GM23338 (cell line): ENCODE results near the gene SRGAP1. TPM values are rescaled to one million over a fixed set of nuclear protein-coding genes. Genes with fewer than 3 reads are reported as not detected.

Experiments used
- ATAC-seq: fragments of 200-7000 bp; cut with Tn5 transposase; 3 replicates; pipeline ENCODE4 v1.9.1; 2020
- DNase-seq: peaks from one replicate; pipeline ENCODE4 v3.0.0-alpha.2; 2015; ENCODE audit warnings: low spot score
- H2AFZ ChIP-seq: fragments of 200-600 bp; sonication (generic); 2 replicates; pipeline ENCODE4 v1.8.0; 2016; ENCODE audit warnings: antibody characterized with exemption, mild to moderate bottlenecking, moderate library complexity
- H3F3A ChIP-seq: fragments of 200-600 bp; sonication (generic); replicated peaks from 2 replicates; pipeline ENCODE4 v1.8.0; 2017; ENCODE audit warnings: antibody characterized with exemption, mixed run types, low read depth
- H3K27ac ChIP-seq: fragments of 200-600 bp; sonication (generic); 2 replicates; pipeline ENCODE4 v1.6.1; 2016; ENCODE audit warnings: low read depth
- H3K27me3 ChIP-seq: fragments of 200-600 bp; sonication (generic); 2 replicates; pipeline ENCODE4 v1.8.0; 2016; ENCODE audit warnings: mild to moderate bottlenecking, mixed run types, moderate library complexity; ENCODE audit not compliant: insufficient read depth
- H3K36me3 ChIP-seq: fragments of 200-600 bp; sonication (generic); 2 replicates; pipeline ENCODE4 v1.8.0; 2016; ENCODE audit warnings: mild to moderate bottlenecking; ENCODE audit not compliant: insufficient read depth
- H3K4me1 ChIP-seq: fragments of 200-600 bp; sonication (generic); 2 replicates; pipeline ENCODE4 v1.8.0; 2016; ENCODE audit warnings: mild to moderate bottlenecking, moderate library complexity; ENCODE audit not compliant: insufficient read depth
- H3K4me2 ChIP-seq: fragments of 200-600 bp; sonication (generic); 2 replicates; pipeline ENCODE4 v1.7.1; 2017; ENCODE audit warnings: mixed run types
- H3K4me3 ChIP-seq: fragments of 200-600 bp; sonication (generic); 2 replicates; pipeline ENCODE4 v1.6.1; 2016; ENCODE audit warnings: mixed run types
- H3K79me2 ChIP-seq: fragments of 200-600 bp; sonication (generic); replicated peaks from 2 replicates; pipeline ENCODE4 v1.8.0; 2017; ENCODE audit warnings: mild to moderate bottlenecking; ENCODE audit not compliant: insufficient read depth
- H3K9me2 ChIP-seq: fragments of 200-600 bp; sonication (generic); 2 replicates; pipeline ENCODE4 v1.8.0; 2017; ENCODE audit not compliant: insufficient read depth
- H4K20me1 ChIP-seq: fragments of 200-600 bp; sonication (generic); replicated peaks from 2 replicates; pipeline ENCODE4 v1.8.0; 2017; ENCODE audit warnings: mild to moderate bottlenecking; ENCODE audit not compliant: insufficient read depth
- H3K27ac Mint-ChIP-seq: 2 replicates; pipeline ENCODE4 v1.8.0; 2020; ENCODE audit warnings: inconsistent platforms, mild to moderate bottlenecking, moderate library complexity, mixed read lengths
- H3K27me3 Mint-ChIP-seq: 3 replicates; pipeline ENCODE4 v1.8.0; 2022; ENCODE audit warnings: low read depth, mild to moderate bottlenecking, moderate library complexity, mixed read lengths, inconsistent platforms; ENCODE audit not compliant: insufficient read depth, poor library complexity
- H3K36me3 Mint-ChIP-seq: 3 replicates; pipeline ENCODE4 v1.8.0; 2021; ENCODE audit warnings: low read depth, mild to moderate bottlenecking, inconsistent platforms, moderate library complexity, mixed read lengths
- H3K4me1 Mint-ChIP-seq: 3 replicates; pipeline ENCODE4 v1.8.0; 2020; ENCODE audit warnings: mild to moderate bottlenecking, inconsistent platforms, mixed read lengths
- H3K4me3 Mint-ChIP-seq: 3 replicates; pipeline ENCODE4 v1.8.0; 2021; ENCODE audit warnings: moderate library complexity, mild to moderate bottlenecking, inconsistent platforms, mixed read lengths
- H3K9me3 Mint-ChIP-seq: 3 replicates; pipeline ENCODE4 v1.8.0; 2020; ENCODE audit warnings: moderate library complexity, mild to moderate bottlenecking, inconsistent platforms, mixed read lengths
- CREB1 ChIP-seq: fragments of 250-450 bp; sonication (Bioruptor Pico); IDR thresholded peaks from 2 replicates; pipeline ENCODE4 v1.5.0; 2020; ENCODE audit warnings: low read depth, mild to moderate bottlenecking, moderate library complexity
- EZH2phosphoT487 ChIP-seq: fragments of 200-600 bp; sonication (generic); IDR thresholded peaks from one replicate; pipeline ENCODE4 v1.8.1; 2018; ENCODE audit warnings: antibody characterized with exemption; ENCODE audit not compliant: unreplicated experiment
- JUNB ChIP-seq: IDR thresholded peaks from one replicate; pipeline ENCODE4 v1.6.1; 2016; ENCODE audit warnings: antibody characterized with exemption; ENCODE audit not compliant: unreplicated experiment
- NANOG ChIP-seq: IDR thresholded peaks from 2 replicates; pipeline ENCODE4 v1.6.1; 2016; ENCODE audit warnings: antibody characterized with exemption, borderline replicate concordance
- POLR2AphosphoS5 ChIP-seq: IDR thresholded peaks from 2 replicates; pipeline ENCODE4 v1.6.1; 2016; ENCODE audit warnings: antibody characterized with exemption, low read depth
- STAT1 ChIP-seq: IDR thresholded peaks from one replicate; pipeline ENCODE4 v1.6.1; 2016; ENCODE audit warnings: antibody characterized with exemption; ENCODE audit not compliant: unreplicated experiment
- polyA plus RNA-seq: library from polyadenylated mRNA; unstranded; fragments of >200 nt; fragmentation: Nextera tagmentation; extraction: Ambion mirVana; gene quantifications from 2 replicates; pipeline ENCODE4 v1.2.1, GENCODE V29; 2016
- total RNA-seq: library from RNA; depleted of rRNA; stranded (reverse); fragments of >200 nt; shearing (Covaris generic); gene quantifications from 2 replicates; pipeline ENCODE4 v1.2.3, GENCODE V29; 2014
- TF ChIP-seq, protein P1 (sequence below): IDR thresholded peaks from one replicate; pipeline ENCODE4 v1.6.1; 2018; ENCODE audit warnings: antibody characterized with exemption; ENCODE audit not compliant: unreplicated experiment
- TF ChIP-seq, protein P2 (sequence below): fragments of 250-450 bp; sonication (Bioruptor Pico); IDR thresholded peaks from 2 replicates; pipeline ENCODE4 v1.5.0; 2020; ENCODE audit warnings: mild to moderate bottlenecking, moderate library complexity

The SRGAP1 gene
- total and polyA plus RNA-seq, 2 experiments from 2014 or later: 6.1 to 8.1 TPM

DNA sequence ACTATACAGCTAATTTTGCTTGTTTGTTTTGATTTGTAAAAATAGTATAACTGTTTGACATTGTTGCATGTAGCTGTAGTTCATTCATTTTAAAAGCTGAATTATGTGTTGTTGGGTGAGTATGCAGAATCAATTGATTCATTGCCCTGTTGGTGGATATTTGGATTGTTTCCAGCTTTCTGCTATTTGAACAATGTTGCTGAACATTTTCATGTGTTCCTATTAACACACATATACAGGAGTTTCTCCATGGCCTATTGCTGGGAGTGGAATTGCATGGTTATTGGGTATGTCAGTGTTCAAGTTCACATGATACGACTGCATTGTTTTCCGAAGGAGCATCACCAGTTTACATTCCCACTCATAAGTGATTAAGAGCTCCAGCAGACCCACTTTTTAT lies 75.3 kb downstream of the SRGAP1 start (continued):
- TF ChIP-seq, protein P1, sequence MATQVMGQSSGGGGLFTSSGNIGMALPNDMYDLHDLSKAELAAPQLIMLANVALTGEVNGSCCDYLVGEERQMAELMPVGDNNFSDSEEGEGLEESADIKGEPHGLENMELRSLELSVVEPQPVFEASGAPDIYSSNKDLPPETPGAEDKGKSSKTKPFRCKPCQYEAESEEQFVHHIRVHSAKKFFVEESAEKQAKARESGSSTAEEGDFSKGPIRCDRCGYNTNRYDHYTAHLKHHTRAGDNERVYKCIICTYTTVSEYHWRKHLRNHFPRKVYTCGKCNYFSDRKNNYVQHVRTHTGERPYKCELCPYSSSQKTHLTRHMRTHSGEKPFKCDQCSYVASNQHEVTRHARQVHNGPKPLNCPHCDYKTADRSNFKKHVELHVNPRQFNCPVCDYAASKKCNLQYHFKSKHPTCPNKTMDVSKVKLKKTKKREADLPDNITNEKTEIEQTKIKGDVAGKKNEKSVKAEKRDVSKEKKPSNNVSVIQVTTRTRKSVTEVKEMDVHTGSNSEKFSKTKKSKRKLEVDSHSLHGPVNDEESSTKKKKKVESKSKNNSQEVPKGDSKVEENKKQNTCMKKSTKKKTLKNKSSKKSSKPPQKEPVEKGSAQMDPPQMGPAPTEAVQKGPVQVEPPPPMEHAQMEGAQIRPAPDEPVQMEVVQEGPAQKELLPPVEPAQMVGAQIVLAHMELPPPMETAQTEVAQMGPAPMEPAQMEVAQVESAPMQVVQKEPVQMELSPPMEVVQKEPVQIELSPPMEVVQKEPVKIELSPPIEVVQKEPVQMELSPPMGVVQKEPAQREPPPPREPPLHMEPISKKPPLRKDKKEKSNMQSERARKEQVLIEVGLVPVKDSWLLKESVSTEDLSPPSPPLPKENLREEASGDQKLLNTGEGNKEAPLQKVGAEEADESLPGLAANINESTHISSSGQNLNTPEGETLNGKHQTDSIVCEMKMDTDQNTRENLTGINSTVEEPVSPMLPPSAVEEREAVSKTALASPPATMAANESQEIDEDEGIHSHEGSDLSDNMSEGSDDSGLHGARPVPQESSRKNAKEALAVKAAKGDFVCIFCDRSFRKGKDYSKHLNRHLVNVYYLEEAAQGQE: no peak
- no peak for TF ChIP-seq NANOG
- TF ChIP-seq, protein P2, sequence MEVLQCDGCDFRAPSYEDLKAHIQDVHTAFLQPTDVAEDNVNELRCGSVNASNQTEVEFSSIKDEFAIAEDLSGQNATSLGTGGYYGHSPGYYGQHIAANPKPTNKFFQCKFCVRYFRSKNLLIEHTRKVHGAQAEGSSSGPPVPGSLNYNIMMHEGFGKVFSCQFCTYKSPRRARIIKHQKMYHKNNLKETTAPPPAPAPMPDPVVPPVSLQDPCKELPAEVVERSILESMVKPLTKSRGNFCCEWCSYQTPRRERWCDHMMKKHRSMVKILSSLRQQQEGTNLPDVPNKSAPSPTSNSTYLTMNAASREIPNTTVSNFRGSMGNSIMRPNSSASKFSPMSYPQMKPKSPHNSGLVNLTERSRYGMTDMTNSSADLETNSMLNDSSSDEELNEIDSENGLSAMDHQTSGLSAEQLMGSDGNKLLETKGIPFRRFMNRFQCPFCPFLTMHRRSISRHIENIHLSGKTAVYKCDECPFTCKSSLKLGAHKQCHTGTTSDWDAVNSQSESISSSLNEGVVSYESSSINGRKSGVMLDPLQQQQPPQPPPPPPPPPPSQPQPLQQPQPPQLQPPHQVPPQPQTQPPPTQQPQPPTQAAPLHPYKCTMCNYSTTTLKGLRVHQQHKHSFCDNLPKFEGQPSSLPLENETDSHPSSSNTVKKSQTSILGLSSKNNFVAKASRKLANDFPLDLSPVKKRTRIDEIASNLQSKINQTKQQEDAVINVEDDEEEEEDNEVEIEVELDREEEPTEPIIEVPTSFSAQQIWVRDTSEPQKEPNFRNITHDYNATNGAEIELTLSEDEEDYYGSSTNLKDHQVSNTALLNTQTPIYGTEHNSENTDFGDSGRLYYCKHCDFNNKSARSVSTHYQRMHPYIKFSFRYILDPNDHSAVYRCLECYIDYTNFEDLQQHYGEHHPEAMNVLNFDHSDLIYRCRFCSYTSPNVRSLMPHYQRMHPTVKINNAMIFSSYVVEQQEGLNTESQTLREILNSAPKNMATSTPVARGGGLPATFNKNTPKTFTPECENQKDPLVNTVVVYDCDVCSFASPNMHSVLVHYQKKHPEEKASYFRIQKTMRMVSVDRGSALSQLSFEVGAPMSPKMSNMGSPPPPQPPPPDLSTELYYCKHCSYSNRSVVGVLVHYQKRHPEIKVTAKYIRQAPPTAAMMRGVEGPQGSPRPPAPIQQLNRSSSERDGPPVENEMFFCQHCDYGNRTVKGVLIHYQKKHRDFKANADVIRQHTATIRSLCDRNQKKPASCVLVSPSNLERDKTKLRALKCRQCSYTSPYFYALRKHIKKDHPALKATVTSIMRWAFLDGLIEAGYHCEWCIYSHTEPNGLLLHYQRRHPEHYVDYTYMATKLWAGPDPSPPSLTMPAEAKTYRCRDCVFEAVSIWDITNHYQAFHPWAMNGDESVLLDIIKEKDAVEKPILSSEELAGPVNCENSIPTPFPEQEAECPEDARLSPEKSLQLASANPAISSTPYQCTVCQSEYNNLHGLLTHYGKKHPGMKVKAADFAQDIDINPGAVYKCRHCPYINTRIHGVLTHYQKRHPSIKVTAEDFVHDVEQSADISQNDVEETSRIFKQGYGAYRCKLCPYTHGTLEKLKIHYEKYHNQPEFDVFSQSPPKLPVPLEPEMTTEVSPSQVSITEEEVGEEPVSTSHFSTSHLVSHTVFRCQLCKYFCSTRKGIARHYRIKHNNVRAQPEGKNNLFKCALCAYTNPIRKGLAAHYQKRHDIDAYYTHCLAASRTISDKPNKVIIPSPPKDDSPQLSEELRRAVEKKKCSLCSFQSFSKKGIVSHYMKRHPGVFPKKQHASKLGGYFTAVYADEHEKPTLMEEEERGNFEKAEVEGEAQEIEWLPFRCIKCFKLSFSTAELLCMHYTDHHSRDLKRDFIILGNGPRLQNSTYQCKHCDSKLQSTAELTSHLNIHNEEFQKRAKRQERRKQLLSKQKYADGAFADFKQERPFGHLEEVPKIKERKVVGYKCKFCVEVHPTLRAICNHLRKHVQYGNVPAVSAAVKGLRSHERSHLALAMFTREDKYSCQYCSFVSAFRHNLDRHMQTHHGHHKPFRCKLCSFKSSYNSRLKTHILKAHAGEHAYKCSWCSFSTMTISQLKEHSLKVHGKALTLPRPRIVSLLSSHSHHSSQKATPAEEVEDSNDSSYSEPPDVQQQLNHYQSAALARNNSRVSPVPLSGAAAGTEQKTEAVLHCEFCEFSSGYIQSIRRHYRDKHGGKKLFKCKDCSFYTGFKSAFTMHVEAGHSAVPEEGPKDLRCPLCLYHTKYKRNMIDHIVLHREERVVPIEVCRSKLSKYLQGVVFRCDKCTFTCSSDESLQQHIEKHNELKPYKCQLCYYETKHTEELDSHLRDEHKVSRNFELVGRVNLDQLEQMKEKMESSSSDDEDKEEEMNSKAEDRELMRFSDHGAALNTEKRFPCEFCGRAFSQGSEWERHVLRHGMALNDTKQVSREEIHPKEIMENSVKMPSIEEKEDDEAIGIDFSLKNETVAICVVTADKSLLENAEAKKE (CRISPR knock-in tag): no peak

DNA sequence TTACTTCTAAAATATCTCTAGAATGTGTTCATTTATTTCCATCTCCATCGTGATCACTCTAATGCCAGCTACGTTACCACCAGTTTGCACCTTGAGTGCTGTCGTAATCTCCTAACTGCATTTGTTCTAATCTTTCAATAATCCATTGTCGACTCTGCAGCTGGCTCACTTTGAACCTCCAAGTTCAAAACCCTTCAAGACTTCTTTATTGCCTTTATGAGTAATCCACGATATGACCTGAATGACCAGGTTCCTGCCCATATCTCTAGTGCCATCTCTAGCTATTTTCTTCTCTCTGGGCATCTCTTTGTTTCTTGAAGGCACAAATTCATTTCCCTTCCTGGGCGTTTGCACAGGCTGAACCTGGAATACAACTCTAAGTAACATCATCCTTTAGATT lies 76.7 kb downstream of the SRGAP1 start:
- no peaks in the 10 kb centered on the region for H3K27me3 ChIP-seq
- no peak for DNase-seq
- Mint-ChIP-seq H3K4me3 (no peak overlapping the region), H3K27me3 (peaks cover 4% of the 10 kb centered on the region), H3K4me1 (peaks cover 16% of the 10 kb centered on the region), H3K27ac (no peak overlapping the region), H3K9me3 (no peaks in the 10 kb centered on the region), H3K36me3 (no peaks in the 10 kb centered on the region)
- no peak overlapping the region for H3K4me3 ChIP-seq
- H3K4me1 ChIP-seq: peaks cover 7% of the 10 kb centered on the region; the same call in 1 of the 2 replicates
- no peaks in the 10 kb centered on the region for H4K20me1 ChIP-seq
- no peaks in the 10 kb centered on the region for H3K36me3 ChIP-seq
- no peak overlapping the region for H2AFZ ChIP-seq
- H3K27ac ChIP-seq: no peak overlapping the region
- H3K9me2 ChIP-seq: peaks cover 9% of the 10 kb centered on the region
- no peak for TF ChIP-seq STAT1
- no peak for TF ChIP-seq JUNB
- TF ChIP-seq CREB1 (CRISPR knock-in tag): no peak
- no peak for TF ChIP-seq POLR2AphosphoS5
- no peak for TF ChIP-seq EZH2phosphoT487
- no peak overlapping the region for H3K4me2 ChIP-seq
- no peaks in the 10 kb centered on the region for H3F3A ChIP-seq
- no peak for ATAC-seq
- no peaks in the 10 kb centered on the region; the same call in 1 of the 2 replicates for H3K79me2 ChIP-seq
